Smooth muscle cell (in vitro differentiated cells): ENCODE data around the gene METTL8. TPM values are rescaled to one million over a fixed set of nuclear protein-coding genes. Genes with fewer than 3 reads are reported as not detected.

ENCODE experiments used
- DNase-seq: peaks from one replicate; lab custom pipeline; 2025; ENCODE audit not compliant: unreplicated experiment; lab: John Stamatoyannopoulos, UW
- H2AFZ ChIP-seq: fragments of 200-600 bp; sonication (generic); 2 replicates; pipeline ENCODE4 v1.6.0; 2016; ENCODE audit warnings: antibody characterized with exemption, low read depth, mild to moderate bottlenecking
- H3F3A ChIP-seq: fragments of 200-600 bp; sonication (generic); 2 replicates; pipeline ENCODE4 v1.6.0; 2017; ENCODE audit warnings: antibody characterized with exemption, low read depth
- H3K27ac ChIP-seq: fragments of 200-600 bp; sonication (generic); 2 replicates; pipeline ENCODE4 v1.5.1; 2016; ENCODE audit warnings: low read depth, mild to moderate bottlenecking
- H3K27me3 ChIP-seq: fragments of 200-600 bp; sonication (generic); 2 replicates; pipeline ENCODE4 v1.6.1; 2016; ENCODE audit warnings: low read depth, mild to moderate bottlenecking
- H3K36me3 ChIP-seq: fragments of 200-600 bp; sonication (generic); 2 replicates; pipeline ENCODE4 v1.5.1; 2016; ENCODE audit warnings: low read depth
- H3K4me1 ChIP-seq: fragments of 200-600 bp; sonication (generic); 2 replicates; pipeline ENCODE4 v1.5.1; 2016; ENCODE audit warnings: low read depth
- H3K4me2 ChIP-seq: fragments of 200-600 bp; sonication (generic); 2 replicates; pipeline ENCODE4 v1.6.0; 2016; ENCODE audit warnings: mild to moderate bottlenecking
- H3K4me3 ChIP-seq: fragments of 200-600 bp; sonication (generic); 2 replicates; pipeline ENCODE4 v1.5.1; 2016; ENCODE audit warnings: mild to moderate bottlenecking
- H3K79me2 ChIP-seq: fragments of 200-600 bp; sonication (generic); 2 replicates; pipeline ENCODE4 v1.6.0; 2016; ENCODE audit warnings: low read depth, mild to moderate bottlenecking
- H3K9ac ChIP-seq: fragments of 200-600 bp; sonication (generic); 2 replicates; pipeline ENCODE4 v1.6.0; 2016; ENCODE audit warnings: low read depth
- H3K9me3 ChIP-seq: fragments of 200-600 bp; sonication (generic); replicated peaks from 2 replicates; pipeline ENCODE4 v1.5.1; 2016; ENCODE audit warnings: low read depth
- H4K20me1 ChIP-seq: fragments of 200-600 bp; sonication (generic); 2 replicates; pipeline ENCODE4 v1.6.0; 2016; ENCODE audit warnings: low read depth
- CTCF ChIP-seq: fragments of 200-600 bp; sonication (generic); IDR thresholded peaks from 2 replicates; pipeline ENCODE4 v1.5.1; 2017; ENCODE audit warnings: borderline replicate concordance, mild to moderate bottlenecking, antibody characterized with exemption; ENCODE audit not compliant: insufficient read depth, poor library complexity, severe bottlenecking
- WGBS: methylation state at CpG from one replicate; pipeline ENCODE4 v1.1.7; 2016; ENCODE audit warnings: low lambda C conversion rate; 5-methylcytosine and 5-hydroxymethylcytosine counted together
- polyA plus RNA-seq: library from polyadenylated mRNA; unstranded; fragments of >200 nt; fragmentation: Nextera tagmentation; extraction: Ambion mirVana; gene quantifications from 2 replicates; pipeline ENCODE4 v1.2.1, GENCODE V29; 2016
- total RNA-seq: library from RNA; depleted of rRNA; stranded (reverse); fragments of >200 nt; gene quantifications from 2 replicates; pipeline ENCODE4 v1.2.3, GENCODE V29; 2014

Gene METTL8
- total and polyA plus RNA-seq, 2 experiments from 2014 or later, result 14.5 to 26.8 TPM

GRCh38 chr2:171345971-171346722 is 87.6 kb downstream of the METTL8 start:
- H3K4me1 ChIP-seq, result peaks cover 4% of the 10 kb centered on the region
- no peak overlapping the region for H3K4me2 ChIP-seq
- H3K27ac ChIP-seq, result no peak overlapping the region
- H3K27me3 ChIP-seq, result no peaks in the 10 kb centered on the region
- H3K36me3 ChIP-seq, result no peaks in the 10 kb centered on the region
- H3K4me3 ChIP-seq, result no peak overlapping the region
- 95% methylated on average over 3 of the region's 3 CpGs for WGBS
- no peak for TF ChIP-seq CTCF
- no peak overlapping the region for H3K9ac ChIP-seq
- no peak for DNase-seq
- H3K9me3 ChIP-seq, result no peaks in the 10 kb centered on the region
- no peaks in the 10 kb centered on the region for H4K20me1 ChIP-seq
- peaks cover 4% of the 10 kb centered on the region for H3F3A ChIP-seq
- no peak overlapping the region for H2AFZ ChIP-seq
- H3K79me2 ChIP-seq, result no peaks in the 10 kb centered on the region

GRCh38 chr2:171344182-171344581 is 89.6 kb downstream of the METTL8 start:
- Histone ChIP-seq H3K4me3 (no peak overlapping the region), H4K20me1 (no peaks in the 10 kb centered on the region), H3K4me2 (no peak overlapping the region), H3K27ac (no peak overlapping the region), H3K9ac (no peak overlapping the region), H3K4me1 (peaks cover 4% of the 10 kb centered on the region), H3K9me3 (no peaks in the 10 kb centered on the region), H3K36me3 (no peaks in the 10 kb centered on the region), H3K27me3 (no peaks in the 10 kb centered on the region), H3F3A (peaks cover 4% of the 10 kb centered on the region), H3K79me2 (no peaks in the 10 kb centered on the region), H2AFZ (no peak overlapping the region)
- DNase-seq, result no peak
- no peak for TF ChIP-seq CTCF
- WGBS, result 94% methylated on average over 2 of the region's 2 CpGs

- H3K27me3 ChIP-seq, result no peaks in the 10 kb centered on the region
- H3K27ac ChIP-seq, result no peak overlapping the region
- no peaks in the 10 kb centered on the region for H3K9me3 ChIP-seq
- no peaks in the 10 kb centered on the region for H3K79me2 ChIP-seq
- H3K4me2 ChIP-seq, result no peak overlapping the region
- no peak overlapping the region for H3K9ac ChIP-seq
- H3K36me3 ChIP-seq, result no peaks in the 10 kb centered on the region
- no peaks in the 10 kb centered on the region for H3K4me1 ChIP-seq
- no peaks in the 10 kb centered on the region for H4K20me1 ChIP-seq
- H3F3A ChIP-seq, result no peaks in the 10 kb centered on the region
- WGBS, result 17% methylated on average over 1 of the region's 1 CpG
- TF ChIP-seq CTCF, result no peak
- H3K4me3 ChIP-seq, result no peak overlapping the region
- H2AFZ ChIP-seq, result no peak overlapping the region
- DNase-seq, result no peak
These were observed 91.8 kb downstream of the METTL8 start for GRCh38 chr2:171342067-171342413.
